ENCODE measurements around the gene MVB12B.

- TF ChIP-seq, protein P1, sequence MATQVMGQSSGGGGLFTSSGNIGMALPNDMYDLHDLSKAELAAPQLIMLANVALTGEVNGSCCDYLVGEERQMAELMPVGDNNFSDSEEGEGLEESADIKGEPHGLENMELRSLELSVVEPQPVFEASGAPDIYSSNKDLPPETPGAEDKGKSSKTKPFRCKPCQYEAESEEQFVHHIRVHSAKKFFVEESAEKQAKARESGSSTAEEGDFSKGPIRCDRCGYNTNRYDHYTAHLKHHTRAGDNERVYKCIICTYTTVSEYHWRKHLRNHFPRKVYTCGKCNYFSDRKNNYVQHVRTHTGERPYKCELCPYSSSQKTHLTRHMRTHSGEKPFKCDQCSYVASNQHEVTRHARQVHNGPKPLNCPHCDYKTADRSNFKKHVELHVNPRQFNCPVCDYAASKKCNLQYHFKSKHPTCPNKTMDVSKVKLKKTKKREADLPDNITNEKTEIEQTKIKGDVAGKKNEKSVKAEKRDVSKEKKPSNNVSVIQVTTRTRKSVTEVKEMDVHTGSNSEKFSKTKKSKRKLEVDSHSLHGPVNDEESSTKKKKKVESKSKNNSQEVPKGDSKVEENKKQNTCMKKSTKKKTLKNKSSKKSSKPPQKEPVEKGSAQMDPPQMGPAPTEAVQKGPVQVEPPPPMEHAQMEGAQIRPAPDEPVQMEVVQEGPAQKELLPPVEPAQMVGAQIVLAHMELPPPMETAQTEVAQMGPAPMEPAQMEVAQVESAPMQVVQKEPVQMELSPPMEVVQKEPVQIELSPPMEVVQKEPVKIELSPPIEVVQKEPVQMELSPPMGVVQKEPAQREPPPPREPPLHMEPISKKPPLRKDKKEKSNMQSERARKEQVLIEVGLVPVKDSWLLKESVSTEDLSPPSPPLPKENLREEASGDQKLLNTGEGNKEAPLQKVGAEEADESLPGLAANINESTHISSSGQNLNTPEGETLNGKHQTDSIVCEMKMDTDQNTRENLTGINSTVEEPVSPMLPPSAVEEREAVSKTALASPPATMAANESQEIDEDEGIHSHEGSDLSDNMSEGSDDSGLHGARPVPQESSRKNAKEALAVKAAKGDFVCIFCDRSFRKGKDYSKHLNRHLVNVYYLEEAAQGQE (IDR thresholded peaks at IDR 0.05; ENCODE audit: low read depth) = no peak
- no peak for TF ChIP-seq CTCF (IDR thresholded peaks at IDR 0.05 in 2 of 3, conservative IDR thresholded peaks at IDR 0.05 in 1 of 3; ENCODE audit: borderline replicate concordance in 1 of 3, insufficient read depth in 1 of 3, low read depth in 2 of 3, low read length in 2 of 3)
- TF ChIP-seq EZH2 (IDR thresholded peaks at IDR 0.05) = no peak
- TF ChIP-seq EZH2phosphoT487 (IDR thresholded peaks at IDR 0.05; ENCODE audit: borderline replicate concordance) = no peak
- TF ChIP-seq SP1 (IDR thresholded peaks at IDR 0.05; ENCODE audit: low read depth) = no peak
- no peak for TF ChIP-seq SIN3A (IDR thresholded peaks at IDR 0.05; ENCODE audit: low read depth)
- TF ChIP-seq ATF3 (IDR thresholded peaks at IDR 0.05) = no peak
- TF ChIP-seq ELF1 (IDR thresholded peaks at IDR 0.05; ENCODE audit: borderline replicate concordance, low read depth) = no peak
- no peak for TF ChIP-seq POLR2AphosphoS5 (IDR thresholded peaks at IDR 0.05; ENCODE audit: low read depth, low read length)
- no peak for TF ChIP-seq YY1 (IDR thresholded peaks at IDR 0.05; ENCODE audit: extremely low read depth, insufficient replicate concordance, low read depth, low read length)
- no peak for TF ChIP-seq POLR2A (IDR thresholded peaks at IDR 0.05; ENCODE audit: borderline replicate concordance, extremely low read depth, insufficient read depth, insufficient read length)
- TF ChIP-seq CEBPB (IDR thresholded peaks at IDR 0.05; ENCODE audit: low read depth) = no peak
Observed at GRCh38 chr9:126549246-126550006, 222.8 kb downstream of the MVB12B start.

Measured in HCT116 (cell line).